A549 treated with AZD2906 at 1 μM for 4 hours (cell line): ENCODE measurements around the gene SLC24A3. TPM values are rescaled to one million over a fixed set of nuclear protein-coding genes. Genes with fewer than 3 reads are reported as not detected.

Experiments
- total RNA-seq: library from RNA; stranded (reverse); fragments of 200-300 nt; extraction: Qiagen RNA extraction; gene quantifications from 5 replicates; pipeline ENCODE4 v1.2.3, GENCODE V29; 2022

Gene SLC24A3
- total RNA-seq, result 0.02 TPM in 2 of 5 replicates, not detected in the others

DNA sequence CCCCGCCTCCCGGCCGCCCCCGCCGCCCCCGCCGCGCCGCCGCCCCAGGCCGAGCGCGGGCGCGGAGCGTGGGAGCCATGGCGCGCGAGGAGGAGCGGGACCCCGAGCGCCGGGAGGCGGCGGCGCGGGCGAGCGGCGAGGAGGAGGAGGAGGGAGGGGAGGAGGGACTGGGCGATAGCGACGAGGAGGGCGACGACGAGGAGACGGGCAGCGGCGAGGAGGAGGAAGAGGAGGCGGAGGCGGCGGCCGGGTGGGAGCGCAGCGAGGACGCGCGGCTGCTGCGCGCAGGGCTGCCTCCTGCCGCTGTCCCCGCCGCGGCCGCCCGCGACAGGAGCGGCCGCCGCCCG is at the start of gene SLC24A3:
SLC24A3 (plus strand) TSS at position 174 of the 347 bp plus-strand sequence.

DNA sequence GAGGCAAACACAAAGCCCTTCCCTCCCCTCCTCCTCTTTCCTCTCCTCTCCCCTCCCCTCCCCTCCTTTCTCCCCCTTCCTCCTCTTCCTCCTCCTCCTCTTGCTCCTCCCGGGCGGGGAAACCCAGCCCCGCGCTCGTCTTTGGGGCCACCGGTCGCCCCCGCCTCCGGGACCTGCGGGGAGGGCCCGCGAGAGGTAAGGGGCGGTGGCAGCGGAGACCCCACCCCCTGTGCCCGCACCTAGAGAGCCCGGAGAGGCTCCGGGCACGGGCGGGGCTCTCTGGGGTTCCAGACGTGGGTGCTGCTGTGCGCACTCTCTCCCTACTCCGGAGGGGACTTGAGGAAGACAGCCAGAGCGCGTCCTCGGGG is 545.7 kb downstream of the SLC24A3 start, which contains the start of gene RIN2:
RIN2 (plus strand) TSS at position 126 of the 368 bp plus-strand sequence. CDS start 131,344 bp downstream, outside the sequence.

